Fibroblast of lung (primary cell): ENCODE measurements around the gene FCER1G.

Source experiments
- CTCF ChIP-seq, 2 donors: IDR thresholded peaks in 1 of 2; conservative IDR thresholded peaks in 1 of 2; 1 replicate in 1 of 2; 2 replicates in 1 of 2; pipeline ENCODE4 v1.5.1; 2011 to 2012; ENCODE audit warnings: low read length in 2 of 2, control low read depth in 1 of 2, inconsistent platforms in 1 of 2, low read depth in 1 of 2, mild to moderate bottlenecking in 1 of 2
- EZH2 ChIP-seq: IDR thresholded peaks from 2 replicates; pipeline ENCODE4 v1.5.1; 2012; ENCODE audit warnings: low read length, control low read depth, mild to moderate bottlenecking; ENCODE audit errors: missing control alignments

DNA sequence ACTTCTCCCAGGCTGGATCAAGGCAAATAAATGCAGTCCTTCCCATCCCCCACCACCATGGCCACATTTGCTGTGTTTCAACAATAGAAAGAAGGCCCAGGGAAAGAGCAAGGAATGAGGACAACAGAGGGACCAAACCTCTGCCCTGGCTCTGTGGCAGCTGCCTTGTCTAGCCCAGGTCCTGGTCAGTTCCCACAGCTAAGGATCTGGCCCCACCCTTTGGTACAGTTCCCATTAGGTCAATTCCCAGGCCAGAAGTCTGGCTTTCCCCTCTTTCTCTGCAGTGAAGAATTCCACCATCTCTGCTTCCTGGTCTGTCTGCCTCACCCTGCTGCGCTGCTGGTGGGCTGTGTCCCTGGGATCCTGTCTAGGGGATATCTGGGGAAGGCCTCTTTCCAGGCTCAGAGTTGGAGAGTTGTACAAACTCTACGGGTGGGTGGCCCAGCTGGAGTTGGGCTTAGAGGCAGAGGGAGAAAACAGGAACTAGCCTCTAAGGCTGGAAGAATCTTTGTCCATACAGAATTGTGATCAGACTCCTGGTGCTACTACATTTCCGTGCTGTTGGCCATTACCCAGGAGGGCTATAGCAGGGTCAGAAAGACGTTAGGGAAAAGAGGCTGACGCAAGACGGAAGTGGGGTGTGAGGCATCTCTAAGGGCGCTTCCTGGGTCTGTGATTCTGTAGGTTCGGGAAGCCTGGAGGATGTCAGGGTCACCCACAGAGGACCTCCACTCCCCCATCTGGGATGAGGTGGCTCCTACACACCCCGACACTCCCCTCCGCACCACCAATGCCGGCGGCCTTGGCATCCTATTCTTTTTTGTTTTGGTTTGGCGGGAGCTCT is 13.9 kb upstream of the FCER1G start:
- TF ChIP-seq CTCF (conservative IDR thresholded peaks at IDR 0.05 in 1 of 2, IDR thresholded peaks at IDR 0.05 in 1 of 2; ENCODE audit: low read depth in 1 of 2, low read length in 2 of 2), result no peak
- no peak for TF ChIP-seq EZH2
